ENCODE data around the gene LRSAM1.
A peak's percentile ranks its signal among the peaks of the same experiment; 100 is the strongest.

The LRSAM1 gene
- total RNA-seq: 29.2 to 36.3 (median 35.7) reads per million in 3 experiments

- peak; percentile 96 for DNase-seq
These were observed at the start of gene LRSAM1, which contains the start of gene RPL12 for GRCh38 chr9:127450830-127451607. LRSAM1 (plus strand) TSS chr9:127451510; CDS start chr9:127454528, 3,018 bp downstream. RPL12 (minus strand) TSS chr9:127451406; CDS start chr9:127451317, 89 bp downstream.

DNA sequence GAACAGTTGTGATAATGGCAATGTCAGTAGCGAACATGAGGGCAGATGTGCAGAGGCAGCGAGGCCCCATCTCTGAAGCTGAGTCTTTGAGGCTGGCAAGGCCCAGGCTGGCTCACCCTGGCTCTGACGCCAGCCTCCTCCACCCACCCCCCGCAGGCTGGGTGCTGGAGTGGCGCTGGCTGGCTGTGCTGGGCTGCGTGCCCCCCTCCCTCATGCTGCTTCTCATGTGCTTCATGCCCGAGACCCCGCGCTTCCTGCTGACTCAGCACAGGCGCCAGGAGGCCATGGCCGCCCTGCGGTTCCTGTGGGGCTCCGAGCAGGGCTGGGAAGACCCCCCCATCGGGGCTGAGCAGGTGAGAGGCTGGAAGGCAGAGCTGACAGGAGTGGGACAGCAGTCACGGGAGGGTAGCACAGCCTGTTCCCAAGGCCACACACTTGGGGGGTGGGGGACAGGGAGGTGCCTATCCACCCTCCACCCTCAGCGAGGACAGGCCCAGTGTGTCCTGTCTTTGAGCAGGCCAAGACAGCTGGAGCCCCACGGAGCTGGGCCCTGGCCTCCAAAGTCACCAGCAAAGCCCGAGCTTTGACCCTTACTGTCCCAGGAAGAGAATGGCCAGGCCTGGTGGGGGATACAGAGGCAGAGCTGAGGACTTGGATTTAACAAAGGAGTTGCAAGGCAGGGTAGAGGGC, 48.8 kb upstream of the LRSAM1 start:
- no peak for DNase-seq

DNA sequence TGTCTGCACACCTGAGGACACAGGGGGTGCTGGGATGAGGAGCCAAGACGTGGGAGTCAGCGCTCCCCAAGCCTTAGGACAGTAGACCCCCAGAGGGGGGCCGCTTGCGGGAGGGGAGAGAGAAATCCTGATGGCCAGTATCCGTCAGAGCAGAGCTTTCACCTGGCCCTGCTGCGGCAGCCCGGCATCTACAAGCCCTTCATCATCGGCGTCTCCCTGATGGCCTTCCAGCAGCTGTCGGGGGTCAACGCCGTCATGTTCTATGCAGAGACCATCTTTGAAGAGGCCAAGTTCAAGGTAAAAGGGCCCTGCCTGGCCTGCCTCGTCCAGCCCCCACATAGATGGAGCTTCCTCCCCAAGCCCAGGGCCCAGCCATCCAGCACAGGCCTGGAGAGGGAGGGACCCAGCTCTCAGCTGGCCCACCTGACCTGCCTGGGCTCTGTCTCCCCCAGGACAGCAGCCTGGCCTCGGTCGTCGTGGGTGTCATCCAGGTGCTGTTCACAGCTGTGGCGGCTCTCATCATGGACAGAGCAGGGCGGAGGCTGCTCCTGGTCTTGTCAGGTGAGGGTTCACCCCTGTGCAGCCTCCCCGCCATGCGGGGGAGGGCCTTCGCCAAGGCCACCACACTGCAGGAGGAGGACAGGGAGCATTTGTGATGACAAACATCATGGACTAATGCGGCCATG, 47.7 kb upstream of the LRSAM1 start:
- no peak for DNase-seq

DNA sequence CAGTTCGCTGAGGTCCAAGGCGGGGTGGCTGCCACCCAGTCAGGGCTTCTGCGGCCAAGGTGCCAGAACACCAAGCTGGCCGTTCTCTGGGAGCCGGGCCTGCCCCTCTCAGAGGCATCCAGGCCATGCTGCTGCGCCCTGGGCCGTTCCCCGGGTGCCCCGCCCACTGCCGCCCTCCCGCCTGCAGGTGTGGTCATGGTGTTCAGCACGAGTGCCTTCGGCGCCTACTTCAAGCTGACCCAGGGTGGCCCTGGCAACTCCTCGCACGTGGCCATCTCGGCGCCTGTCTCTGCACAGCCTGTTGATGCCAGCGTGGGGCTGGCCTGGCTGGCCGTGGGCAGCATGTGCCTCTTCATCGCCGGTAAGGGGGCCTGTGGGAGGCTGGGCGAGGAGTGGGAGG, 46.7 kb upstream of the LRSAM1 start:
- no peak for DNase-seq

- DNase-seq: no peak
These were observed 45.8 kb upstream of the LRSAM1 start for GRCh38 chr9:127405344-127406125.

- no peak for DNase-seq
These were observed 44.4 kb upstream of the LRSAM1 start for GRCh38 chr9:127406799-127407491.

GRCh38 chr9:127407492-127407843, 43.8 kb upstream of the LRSAM1 start:
- no peak for DNase-seq

- DNase-seq: no peak
These were observed 40.2 kb upstream of the LRSAM1 start for GRCh38 chr9:127411122-127411521.

DNA sequence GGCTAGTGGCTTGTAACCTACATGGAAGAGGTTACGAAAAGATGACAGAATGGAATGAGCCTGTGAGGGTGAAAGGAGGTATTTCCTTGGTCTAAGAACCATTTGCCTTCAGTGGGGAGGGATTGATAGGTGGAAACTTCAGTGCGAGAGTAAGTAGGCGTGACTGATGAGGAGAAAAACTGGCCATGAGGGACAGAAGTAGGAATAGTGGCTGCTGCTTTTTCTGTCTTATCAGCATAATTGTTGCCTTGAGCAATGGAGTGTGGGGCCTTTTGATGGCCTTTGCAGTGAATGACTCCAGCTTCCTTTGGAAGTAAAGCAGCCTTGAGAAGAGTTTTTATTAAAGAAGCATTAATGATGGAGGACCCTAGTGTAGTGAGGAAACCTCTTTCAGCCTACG, 36.2 kb upstream of the LRSAM1 start:
- no peak for DNase-seq

DNA sequence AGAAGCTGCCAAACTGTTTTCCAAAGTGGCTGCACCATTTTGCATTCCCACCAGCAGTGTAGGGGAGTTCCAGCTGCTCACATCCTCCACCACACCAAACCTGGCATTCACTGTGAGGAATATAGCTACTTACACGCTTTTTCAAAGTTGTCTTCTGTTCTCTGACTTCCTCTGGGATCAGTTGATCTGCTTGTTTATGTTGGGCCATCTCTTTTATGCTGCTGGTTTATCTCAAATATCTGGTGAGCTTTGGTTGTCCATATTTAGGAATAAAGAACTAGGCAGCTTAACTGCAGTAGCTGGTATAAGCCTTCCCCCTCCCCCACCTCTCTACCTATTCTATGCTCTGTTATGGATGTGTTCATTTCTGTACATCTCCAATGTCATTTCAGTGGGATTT, 35.7 kb upstream of the LRSAM1 start:
- DNase-seq: no peak

- no peak for DNase-seq
These were observed 33.9 kb upstream of the LRSAM1 start for GRCh38 chr9:127417131-127418036.

- DNase-seq: peak; percentile 20
These were observed 33.3 kb upstream of the LRSAM1 start for GRCh38 chr9:127418037-127418471.

- no peak for DNase-seq
These were observed 32.0 kb upstream of the LRSAM1 start for GRCh38 chr9:127419348-127419747.

GRCh38 chr9:127421057-127421456, 30.3 kb upstream of the LRSAM1 start:
- no peak for DNase-seq

DNA sequence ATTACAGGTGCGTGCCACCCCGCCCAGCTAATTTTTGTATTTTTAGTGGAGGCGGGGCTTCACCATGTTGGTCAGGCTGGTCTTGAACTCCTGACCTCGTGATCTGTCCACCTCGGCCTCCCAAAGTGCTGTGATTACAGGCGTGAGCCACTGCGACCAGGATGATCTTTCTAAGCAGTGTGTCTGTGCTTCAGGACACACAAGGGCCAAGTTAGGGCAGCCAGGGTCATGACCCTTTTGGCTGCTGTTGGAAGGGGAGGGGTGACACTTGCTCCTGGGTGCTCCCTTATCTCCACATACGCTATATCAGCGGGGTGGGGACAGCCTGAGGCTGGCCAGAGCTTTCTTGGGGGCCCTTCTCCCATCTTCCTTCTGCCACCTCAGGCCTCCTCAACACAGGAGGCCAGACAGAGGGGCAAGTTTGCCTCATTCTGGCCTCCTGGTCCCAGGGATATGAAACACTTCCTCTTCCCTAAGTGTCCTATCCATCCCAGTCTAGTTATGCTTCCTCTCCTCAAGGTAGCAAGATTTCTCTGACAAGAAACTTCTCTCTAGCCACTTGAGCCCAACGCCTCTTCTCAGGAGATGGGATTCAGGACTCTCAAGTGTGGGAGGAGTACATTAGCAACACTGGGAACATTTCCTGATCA, 29.1 kb upstream of the LRSAM1 start:
- no peak for DNase-seq

DNA sequence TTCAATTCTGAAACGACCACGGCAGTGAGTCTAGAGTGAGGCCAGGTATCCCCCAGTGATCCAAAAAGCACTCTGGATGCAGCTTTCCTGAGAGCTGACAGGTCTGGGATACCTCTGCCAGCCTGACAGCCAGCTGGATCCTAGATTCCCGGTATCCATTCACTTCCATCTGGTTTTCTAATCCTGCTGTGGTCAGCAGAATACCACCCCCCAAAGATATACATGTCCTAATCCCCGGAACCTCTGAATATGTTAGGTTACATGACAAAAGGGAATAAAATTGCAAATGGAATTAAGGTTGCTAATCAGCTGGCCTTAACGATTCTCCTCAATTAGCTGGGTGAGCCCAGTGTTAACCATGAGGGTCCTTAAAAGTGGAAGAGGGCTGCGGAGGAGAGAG, 28.5 kb upstream of the LRSAM1 start:
- no peak for DNase-seq

GRCh38 chr9:127423476-127423933, 27.8 kb upstream of the LRSAM1 start:
- DNase-seq: no peak

DNA sequence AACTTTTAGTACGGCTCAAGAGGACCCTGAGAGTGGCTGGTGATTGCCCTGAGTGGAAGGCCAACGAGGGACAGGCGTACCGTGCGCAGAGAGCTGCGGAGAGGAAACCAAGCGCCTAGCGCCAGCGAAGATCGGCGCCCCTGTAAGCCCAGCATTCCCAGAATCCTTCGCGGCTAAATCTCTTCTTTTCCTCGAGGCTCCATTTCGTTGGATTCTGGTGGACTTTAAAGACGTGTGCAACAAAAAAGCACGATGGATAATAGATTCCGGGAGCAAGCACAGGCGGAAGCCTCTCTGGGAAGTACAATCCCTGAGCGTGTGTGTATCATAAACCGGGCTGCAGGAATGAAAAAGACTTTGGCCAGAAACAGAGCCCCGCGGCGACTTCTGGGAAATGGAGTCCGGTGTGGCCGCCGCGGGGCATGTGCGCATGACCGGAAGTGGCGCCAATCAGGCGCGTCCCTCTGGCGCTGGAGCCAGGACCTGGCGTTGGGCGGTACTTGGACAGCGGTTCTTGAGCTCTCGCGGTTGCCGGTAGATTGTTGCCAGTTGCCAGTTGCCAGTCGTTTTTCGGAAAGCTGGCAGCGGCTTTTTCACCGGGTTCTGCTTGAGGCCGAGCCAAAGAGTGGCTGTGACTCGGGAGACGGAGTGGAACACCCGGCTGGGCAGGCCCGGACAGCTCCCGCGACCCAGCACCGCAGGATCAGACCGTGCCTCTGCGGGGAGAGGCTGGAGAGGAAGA, 27.2 kb upstream of the LRSAM1 start, which contains the start of gene ZNF79:
Gene ZNF79, plus strand, starts transcription at position 449 of the 742 bp plus-strand sequence. CDS start 406 bp downstream, outside the sequence.
- peak; percentile 87 for DNase-seq

GRCh38 chr9:127424676-127424999, 26.7 kb upstream of the LRSAM1 start:
- no peak for DNase-seq

GRCh38 chr9:127426756-127427155, 24.6 kb upstream of the LRSAM1 start:
- no peak for DNase-seq

All from central memory CD4-positive, alpha-beta T cell (primary cell).